HG02885 (cell line): ENCODE results near the gene DNMT1.
A peak's percentile ranks its signal among the peaks of the same experiment; 100 is the strongest.

Experiments used
- ATAC-seq: cut with Tn5 transposase; IDR thresholded peaks from one replicate; pipeline ENCODE4 v1.9.1; 2021; ENCODE audit warnings: mild to moderate bottlenecking; ENCODE audit not compliant: unreplicated experiment, poor library complexity

DNMT1 gene

DNA sequence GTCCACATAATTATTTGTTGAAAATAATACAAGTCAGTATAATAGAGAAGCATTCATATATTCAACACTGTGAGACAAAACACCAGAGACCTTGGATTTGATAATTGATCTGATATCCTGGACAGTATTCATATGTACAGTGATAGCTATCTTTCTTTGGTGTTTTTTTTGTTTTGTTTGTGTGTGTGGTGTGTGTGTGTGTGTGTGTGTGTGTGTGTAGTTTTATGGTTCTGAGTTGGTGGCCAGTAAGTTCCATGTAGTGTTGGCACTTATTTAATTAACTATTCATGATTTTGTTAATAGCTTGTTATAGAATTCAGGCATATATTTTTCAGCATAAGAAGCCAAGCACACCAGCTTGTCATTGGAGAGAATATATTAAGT is 90.6 kb downstream of the DNMT1 start:
- no peak for ATAC-seq

DNA sequence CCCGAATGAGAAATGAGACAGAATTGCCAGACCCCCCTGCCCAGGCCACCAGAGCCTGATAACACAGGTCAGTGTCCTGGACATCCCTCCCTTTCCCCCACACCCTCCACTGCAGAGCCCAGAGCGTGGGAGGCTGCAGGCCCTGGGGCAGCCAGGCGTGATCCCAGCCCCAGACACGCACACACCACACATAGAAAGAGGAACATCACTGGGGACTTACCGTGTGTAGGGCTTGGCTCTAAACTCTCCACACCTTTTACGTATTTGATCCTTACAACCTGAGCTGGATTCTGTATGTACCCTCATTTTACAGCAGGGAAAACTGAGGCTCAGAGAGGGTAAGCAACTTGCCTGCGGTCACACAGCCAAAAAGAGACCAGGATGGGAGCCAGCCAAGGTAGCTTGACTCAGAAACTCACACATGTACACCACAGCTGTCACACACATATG is 91.9 kb downstream of the DNMT1 start:
- ATAC-seq: peak; percentile 36

DNA sequence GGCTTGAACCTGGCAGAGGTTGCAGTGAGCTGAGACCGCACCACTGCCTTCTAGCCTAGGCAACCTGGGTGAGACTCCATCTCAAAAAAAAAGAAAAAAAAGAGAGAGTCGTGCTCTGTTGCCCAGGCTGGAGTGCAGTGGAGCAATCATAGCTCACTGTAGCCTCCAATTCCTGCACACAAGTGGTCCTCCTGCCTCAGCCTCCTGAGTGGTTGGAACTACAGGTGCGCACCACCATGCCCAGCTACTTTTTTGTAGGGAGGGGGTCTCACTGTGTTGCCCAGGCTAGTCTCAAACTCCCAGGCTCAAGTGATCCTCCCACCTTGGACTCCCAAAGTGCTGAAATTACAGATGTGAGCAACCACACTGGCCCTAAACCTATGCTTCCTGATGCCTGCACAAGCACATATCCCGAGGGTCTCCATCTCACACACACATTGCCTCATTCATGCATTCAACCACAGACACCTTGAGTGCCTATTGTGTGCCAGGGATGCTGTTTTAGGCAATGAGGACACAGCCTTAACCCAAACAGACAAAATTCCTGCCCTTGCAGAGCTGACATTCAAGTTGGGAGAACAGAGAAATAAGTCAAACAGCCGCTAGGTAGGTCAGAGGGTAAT is 94.5 kb downstream of the DNMT1 start:
- no peak for ATAC-seq

DNA sequence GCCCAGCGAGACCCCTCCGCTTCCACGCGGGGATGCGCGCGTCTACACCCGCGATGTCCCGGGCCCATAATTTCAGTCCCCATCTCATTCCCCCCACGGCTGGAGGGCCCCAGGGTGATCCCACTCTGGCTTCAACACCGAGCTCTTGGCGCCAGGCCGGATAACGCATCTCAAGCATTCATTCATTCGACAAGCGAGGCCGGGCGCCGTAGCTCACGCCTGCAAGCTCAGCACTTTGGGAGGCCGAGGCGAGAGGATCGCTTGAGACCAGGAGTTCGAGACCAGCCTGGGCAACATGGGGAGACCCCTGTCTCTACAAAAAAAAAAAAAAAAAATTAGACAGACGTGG is 98.2 kb downstream of the DNMT1 start:
- no peak for ATAC-seq

DNA sequence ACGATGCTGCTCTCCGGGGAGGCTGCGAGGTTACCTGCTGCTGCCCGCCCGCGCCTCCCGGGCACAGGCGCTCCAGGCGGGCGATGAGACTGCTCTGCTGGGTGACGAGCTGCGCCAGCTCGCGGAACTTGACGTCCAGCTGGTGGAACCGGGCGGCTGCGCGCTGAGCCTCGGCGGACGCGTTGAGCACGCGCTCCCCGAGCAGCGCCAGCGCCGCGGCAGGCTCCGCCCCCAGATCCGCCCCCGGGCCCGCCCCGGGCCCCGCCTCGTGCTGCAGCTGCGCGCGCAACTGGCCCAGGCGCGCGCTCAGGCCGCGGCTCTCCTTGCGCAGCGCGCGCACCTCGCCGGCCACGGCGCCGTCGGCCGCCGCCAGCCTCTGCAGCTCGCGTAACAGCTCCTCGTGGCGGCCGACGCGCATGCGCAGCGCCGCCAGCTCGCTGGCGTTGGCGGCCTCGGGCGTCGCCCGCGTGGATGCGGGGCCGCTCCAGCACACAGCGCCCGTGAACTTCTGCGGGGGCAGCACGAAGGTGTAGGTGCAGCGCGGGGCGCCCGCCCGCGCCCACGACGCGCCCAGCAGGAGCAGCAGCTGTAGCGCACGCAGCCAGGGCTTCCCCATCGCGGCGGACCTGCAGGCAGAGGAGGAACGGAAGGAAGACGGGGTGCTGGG is 98.7 kb downstream of the DNMT1 start:
- ATAC-seq: peak; percentile 85

DNA sequence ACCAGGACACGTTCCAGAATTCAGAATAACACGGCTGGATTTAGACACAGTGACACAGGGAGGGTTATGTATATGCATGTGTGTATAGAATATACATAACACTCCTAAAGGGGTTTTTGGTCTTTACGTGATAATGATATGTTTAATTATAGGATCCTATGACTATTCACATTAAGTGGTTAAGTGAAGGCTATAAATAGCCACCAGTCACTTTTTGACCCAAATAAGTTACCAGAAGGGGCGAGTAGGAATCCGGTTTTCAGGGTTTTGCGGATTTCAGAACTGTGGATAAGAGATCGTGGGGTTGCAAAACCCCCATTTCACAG is 99.2 kb downstream of the DNMT1 start:
- ATAC-seq: no peak

DNA sequence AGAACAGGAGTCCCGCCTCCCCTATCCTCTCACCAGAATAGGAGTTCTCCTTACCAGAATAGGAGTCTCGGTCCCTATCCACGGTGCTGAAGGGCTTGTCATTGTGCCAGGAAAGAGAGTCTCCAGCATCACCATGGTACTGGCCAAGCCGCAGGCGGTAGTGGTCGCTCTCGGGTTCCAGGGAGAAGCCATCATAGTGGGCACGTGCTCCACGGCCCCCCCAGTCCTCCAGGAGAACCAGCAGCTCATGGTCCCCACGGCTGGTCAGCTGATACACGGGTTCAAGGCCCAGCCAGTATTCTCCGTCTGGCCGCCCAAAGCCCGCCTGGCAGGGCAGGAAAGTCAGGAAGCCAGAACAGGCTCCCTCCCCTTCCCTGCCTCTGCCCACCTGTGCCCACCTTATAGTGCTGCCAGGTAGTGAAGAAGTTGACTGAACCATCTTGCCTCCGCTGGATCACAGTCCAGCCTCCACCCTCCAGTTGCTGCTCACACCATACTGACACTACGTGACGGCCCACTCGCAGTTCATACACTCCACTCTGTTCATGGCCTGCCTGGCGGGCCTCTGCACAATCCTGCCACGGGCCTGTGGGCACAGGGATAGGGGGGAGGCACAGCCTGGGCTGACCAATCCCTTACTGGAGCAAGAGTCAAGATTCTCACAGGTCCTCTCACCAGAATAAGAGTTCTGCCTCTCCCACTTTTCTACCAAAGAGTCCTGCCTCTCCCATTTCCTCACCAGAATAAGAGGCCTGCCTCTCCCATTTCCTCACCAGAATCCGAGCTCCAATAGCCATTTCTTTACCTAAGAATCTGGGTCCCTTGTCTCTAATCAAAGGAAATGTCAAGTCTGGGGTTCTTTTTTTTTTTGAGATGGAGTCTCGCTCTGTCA is 101.2 kb downstream of the DNMT1 start:
- ATAC-seq: no peak

DNA sequence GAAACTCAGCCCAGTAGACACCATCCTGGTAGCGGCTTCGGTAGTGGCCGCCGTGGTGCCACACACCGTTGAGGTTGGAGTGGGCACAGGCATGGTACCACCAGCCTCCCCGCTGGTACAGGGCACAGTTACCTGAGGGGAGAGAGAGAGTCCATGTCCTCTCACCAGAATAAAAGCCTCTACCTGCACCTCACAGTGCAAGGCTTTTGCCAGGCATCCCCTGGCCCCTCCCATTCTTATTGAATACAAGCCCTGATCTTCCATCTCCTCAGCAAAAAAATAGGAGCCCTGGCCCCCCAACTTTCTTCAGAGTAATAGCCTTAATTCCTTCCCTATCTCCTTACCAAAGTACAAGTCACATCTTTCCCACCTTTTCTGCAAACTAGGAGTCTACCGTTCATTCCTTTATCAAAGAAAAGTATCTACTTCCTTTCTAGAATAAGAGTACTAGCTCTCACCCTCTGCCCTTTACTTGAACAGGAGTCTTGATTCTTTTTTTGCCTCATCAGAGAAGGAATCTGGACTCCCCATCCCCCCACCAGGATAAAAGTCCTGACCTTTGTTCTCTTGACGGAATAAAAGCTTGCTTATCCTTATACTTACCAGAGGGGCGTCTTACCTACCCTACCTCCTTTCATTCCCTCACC is 102.0 kb downstream of the DNMT1 start:
- ATAC-seq: no peak

DNA sequence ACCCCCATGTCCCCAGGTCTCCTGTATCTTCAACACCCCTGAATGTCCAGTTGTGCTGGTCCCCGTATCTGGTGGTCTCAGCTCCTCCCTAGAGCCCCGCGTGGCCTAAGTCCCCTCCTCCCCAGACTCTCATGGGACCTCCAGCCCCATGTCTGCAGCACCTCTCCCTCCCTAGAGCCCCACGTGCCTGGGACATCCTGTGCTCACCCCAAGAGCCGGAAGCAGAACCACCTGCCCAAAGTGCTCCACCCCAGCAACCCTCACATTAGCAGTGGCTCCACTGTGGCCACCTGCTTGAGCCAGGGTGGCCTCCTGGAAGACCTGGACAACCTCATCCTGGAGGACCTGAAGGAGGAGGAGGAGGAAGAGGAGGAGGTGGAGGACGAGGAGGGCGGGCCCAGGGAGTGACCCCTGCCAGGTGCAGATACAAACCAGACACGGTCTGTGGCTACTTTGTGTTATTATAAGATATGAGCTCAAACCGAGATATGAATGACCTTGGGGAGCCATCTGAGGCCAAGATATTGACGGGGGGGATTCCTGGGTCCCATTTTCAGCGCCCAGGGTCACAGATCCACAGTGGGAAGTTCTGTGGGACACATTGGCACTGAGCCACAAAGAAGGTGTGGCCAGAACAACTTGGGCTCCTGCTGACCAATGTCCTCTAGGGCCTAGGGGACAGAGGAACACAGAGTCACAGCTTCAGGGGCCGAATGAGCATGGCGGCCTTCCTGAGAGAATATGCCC is 102.7 kb downstream of the DNMT1 start:
- no peak for ATAC-seq

DNA sequence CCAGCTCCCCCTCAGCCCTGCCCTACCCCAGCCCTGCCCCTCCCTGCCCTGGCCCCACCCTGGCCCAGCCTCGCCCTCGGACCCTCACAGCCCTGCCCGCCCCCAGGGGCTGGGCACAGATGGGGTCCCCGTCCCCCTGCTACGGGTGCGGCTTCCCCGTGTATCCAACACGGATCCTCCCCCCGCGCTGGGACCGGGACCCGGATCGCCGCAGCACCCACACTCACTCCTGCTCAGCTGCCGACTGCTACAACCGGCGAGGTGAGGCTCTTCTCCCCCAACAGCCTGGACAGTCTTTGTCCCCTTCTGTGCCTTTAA is 103.4 kb downstream of the DNMT1 start:
- no peak for ATAC-seq

DNA sequence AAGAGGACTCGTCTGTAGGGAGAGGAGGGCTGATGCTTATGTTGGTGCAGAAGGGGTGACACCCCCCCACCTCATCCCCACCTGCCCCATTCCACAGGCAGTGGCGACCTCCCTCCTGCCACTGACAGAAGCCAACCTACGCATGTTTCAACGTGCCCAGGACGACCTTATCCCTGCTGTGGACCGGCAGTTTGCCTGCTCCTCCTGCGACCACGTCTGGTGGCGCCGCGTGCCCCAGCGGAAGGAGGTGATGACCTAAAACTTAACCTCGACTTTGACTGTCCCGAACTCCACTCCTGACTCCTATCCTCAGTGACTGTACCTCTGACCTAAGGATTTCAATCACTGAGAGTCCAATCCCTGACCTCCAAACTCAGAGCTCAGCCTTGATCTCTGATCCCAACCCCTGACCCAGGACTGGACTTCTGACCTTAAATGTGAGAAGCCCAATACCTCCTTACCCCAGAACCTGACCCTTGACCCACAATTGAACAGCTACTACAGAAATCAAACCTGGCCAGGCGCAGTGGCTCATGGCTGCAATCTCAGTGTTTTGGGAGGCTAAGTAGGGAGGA is 104.9 kb downstream of the DNMT1 start:
- no peak for ATAC-seq

DNA sequence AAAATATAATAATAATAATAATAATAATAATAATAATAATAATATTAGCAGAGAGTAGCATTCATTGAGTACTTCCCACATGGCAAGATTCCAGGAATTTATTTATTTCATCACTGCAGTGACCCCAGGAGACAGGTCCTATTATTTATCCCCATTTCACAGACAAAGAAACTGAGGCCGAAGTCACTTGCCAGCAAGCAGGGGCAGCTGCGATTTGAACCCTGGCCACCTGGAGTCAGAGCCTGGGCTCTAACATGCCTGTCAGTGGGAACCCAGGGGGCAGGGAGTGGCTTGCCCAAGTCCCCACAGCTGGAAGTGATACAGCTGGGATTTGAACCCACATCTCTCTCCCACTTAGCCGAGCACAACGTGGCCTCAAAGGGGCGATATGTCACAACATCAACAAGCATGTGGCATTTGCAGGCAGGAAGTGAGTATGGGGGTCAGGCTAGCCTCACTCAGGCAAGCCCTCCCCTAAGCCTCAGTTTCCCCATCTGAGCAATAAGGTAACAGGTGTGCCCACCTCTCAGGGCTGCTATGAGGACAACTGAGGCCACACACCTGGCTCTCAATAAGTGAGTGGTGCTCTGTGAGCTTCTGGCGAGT is 105.7 kb downstream of the DNMT1 start:
- ATAC-seq: no peak

DNA sequence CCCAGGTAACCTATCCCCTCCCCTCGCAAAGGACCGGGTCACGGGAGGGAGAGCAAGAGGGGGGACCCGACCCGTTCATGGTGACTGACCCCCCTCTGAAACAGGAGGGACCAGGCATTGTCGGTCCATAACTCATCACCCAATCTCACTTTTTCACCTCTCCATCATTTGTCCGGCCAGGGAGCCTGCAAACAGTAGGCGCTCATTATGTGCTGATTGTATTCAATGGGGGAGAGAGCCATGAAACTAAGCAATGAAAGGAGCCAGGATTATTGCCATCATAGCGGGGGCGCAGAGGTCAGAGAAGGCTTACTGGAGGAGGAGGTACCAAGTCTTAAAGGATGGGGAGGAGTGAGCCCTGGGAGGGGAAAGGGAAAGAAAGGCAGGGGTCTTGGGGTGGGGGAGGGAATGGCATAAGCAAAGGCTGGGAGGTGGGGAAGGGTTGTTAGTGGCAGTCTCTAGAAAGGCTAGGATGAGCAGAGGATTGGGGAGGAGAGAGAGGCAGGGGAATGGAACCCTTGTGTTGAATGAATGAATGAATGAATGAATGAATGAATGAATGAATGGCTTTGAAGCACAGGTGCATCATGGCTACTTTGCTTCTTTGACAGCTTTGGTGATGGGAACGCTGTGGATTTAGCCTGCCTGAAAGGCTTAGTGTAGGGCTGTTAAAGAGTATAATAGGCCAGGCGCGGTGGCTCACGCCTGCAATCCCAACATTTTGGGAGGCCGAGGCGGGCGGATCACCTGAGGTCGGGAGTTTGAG is 107.3 kb downstream of the DNMT1 start:
- ATAC-seq: no peak

DNA sequence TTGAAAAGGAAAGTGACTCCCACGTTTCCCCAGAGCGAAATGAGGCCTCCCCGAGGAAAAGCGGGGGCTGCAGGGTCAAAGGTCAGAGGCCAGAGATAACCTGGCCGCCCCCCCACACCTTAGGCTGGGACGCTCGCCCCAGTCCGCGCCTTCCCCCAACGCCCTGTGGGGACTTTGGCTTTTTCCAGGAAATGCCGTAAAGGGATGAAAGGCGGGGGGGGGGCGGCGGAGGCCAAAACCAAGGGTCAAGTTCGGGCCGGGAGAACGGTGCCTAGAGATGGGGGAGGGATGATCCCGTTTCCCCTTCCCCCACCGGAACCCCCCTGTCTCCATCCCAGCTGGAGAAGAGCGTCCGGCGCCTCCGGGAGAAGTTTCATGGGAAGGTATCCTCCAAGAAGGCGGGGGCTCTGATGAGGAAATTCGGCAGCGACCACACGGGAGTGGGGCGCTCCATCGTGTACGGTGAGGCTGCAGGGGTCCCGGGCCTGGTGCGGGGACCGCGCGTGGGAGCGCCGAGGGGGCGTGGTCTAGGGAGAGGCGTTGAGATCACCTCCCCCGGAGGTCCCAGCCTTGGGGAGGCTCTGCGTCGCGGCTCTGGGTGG is 108.1 kb downstream of the DNMT1 start:
- ATAC-seq: peak; percentile 11

DNA sequence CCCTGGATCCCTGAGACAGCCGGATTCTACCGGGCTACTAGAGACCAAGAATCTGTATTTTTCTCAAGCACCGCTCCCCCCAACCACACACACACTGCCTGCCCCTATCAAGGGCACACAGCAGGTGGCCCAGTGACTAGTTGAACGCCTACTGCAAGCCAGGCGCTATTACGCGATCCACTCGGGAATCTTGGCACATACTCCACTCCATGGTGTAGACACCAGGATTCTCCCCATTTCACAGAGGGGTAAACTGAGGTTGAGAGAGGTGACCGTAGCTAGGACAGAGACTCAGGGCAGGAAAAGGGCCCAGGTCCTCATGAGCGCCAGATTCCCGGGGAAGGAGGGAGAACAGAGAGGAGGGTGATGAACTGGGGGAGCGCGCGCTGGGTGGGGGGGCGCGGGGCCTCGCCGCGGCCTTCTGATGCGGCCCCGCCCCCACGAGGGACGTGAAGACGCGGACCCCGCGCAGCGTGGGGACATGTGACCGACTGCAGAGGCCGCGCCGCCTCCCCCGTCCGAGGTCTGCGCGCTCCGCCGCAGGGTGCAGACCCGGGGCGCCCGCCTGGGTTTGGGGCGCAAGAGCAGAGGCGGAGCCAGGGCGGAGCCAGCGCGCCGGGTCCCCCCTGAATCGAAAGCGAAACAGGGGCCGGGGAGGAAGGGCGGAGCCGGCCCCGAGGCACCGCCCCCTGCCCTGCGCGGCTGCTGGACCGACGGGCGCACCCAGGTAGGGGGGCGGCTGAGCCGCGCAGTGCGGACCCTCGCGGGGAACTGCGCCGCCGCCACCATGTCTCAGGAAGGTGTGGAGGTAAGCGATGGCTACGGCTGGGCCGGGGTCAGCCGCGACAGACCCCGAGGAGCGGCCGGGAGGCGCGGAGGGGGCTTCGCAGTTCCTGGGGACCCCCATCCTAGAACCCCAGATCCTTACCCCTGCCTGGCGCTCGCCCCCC is 108.8 kb downstream of the DNMT1 start, which contains the start of gene SHFL:
Gene SHFL, plus strand, starts transcription at position 677 of the 950 bp plus-strand sequence. Its CDS starts 111 bp downstream, at position 788.
- ATAC-seq: peak; percentile 87

DNA sequence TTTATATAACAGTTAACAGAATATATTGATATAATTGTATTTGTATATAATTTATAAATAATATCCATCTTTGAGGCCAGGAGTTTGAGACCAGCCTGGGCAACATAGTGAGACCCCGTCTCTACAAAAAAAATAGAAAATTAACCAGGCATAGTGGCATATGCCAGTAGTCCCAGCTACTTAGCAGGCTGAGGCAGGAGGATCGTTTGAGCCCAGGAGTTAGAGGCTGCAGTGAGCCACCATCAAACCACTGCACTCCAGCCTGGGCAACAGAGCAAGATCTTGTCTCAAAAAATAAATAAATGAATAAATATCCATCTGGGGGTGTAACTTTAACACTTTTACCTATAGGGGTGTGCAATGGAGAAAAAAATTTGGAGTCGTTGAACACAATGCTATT is 110.0 kb downstream of the DNMT1 start:
- no peak for ATAC-seq

DNA sequence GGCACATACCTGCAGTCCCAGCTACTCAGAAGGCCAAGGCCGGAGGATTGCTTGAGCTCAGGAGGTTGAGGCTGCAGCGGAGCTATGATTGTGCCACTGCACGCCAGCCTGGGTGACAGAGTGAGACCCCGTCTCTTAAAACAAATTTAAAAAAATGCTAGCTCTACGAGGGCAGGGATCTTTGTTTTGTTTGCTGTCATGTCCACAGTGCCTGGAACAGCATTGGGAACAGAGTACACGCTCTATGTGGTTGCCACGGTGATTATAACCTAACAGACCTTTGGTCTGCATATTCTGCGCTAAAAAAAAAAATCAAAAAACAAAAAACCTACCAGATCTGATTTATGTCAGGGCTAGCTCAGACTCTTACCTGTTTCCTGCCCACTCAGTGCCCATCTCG is 110.8 kb downstream of the DNMT1 start:
- ATAC-seq: no peak
